Activated CD8-positive, alpha-beta memory T cell treated with anti-CD3 and anti-CD28 coated beads, Interleukin-2, amount 50 U/mL, for 48 hours (primary cell): ENCODE results near the gene HPCAL4.

Experiments used
- DNase-seq: peaks from one replicate; pipeline ENCODE4 v3.0.0-alpha.2; 2020

HPCAL4 gene

DNA sequence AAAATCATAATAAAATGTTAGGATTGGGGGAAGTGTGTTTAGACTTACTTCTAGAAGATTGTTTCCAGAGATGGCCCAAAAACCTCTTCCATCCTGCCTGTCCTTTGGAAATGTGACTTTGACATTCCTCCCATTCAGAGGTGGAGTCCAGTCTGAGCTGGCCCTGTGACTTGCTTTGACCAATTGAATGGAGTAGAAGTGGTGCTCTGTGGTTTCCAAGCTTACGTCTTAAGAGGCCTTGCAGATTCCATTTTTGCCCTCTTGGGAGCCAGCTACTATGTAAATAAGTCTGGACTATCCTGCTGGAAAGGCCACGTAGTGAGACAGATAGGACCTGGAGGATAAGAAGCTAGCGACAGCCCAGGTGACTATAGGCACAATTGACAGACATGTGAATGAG is 18.0 kb downstream of the HPCAL4 start:
- DNase-seq, result no peak

DNA sequence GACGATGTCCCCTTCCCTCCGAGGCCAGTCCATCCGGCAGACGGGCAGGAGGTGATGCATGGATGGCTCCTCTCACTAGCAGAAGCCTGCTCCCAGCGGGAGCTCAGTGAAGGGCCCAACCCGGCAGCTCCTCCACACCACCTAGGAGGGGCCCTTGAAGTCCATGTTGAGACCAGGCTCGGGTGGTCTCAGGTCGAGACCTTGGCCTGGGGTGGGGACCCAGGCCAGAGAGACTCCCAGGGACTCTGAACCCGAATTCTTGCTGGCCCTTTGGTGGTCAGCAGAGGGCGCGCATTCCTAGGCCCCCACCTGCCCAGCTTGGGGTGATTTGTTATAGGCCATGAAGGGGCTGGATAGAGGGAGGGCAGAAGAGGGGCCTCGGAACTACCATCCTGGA is 18.7 kb downstream of the HPCAL4 start:
- no peak for DNase-seq

DNA sequence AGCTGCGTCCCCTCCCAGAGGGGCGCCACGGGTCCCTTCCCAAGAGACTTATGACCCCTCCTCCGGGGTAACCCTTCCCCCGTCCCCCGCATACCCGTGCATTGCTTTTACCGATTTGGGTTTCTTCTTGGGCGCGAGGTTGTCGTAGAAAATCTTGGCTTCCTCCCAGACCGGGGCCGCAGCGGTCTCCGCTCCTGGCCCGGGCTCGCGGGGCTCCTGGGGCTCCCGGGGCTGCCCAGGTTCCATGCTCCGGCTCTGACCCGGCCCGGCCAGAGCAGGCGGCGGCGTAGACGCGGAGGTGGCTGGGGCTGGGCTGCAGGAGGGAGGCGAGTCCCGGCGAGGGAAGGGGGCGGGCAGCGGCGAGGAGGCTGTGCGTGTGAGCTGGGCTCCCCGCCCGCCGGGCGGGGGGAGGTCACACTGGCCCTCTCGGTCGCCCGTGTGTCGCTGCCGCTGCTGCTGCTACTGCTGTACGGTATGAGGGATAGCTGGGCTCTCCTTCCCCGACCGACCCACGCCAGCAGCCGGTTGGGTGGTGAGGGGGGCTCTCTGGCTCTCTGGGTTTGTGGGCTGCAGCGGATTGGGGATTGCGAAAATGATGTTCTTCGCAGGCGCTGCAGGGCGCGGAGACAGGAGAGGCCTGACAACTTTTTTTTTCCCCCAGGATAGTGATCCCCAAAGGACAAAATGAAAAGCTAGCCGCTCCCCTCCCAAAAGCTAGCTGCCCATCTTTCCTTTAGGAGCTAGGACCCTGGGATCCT is 19.3 kb downstream of the HPCAL4 start, which contains the start of gene NT5C1A:
TSS of gene NT5C1A (minus strand) at position 315 of the 758 bp plus-strand sequence. CDS start at position 246, 69 bp downstream.
- no peak for DNase-seq

DNA sequence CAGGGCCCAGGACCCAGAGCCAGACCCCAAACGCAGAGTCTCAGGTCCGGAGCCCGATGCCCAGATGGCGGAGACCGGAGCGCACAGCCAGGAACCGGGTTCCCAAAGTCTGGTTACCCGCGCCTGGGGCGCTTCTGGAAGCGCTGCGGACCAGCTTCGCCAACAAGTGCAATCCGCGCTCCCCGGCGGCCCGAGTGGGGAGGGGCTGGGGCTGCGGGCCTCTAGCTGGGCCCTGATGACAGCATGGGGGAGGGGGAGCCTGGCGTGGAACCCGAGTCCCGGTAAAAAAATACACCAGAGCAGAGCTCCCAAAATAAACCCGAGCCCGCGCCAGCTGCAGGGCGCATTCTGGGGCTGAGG is 19.8 kb downstream of the HPCAL4 start:
- no peak for DNase-seq

DNA sequence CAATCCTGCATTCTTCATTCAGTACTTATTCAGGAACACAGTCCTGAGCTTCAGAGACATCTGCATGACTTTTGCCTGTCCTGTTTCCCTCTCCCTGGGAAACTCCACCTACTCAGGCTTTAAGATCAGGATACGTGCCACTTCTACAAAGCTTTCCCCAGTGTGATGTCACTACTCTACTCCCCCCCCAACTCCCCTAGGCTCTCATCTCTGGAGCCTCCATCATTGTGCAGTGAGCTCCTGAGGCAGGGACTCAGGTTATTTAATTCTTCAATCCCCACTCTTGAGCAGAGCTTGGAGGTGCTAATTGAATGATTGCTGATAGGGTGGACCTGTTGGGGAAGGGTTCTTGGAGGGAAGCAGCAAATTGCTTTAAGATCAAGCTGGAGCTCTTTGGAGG is 20.5 kb downstream of the HPCAL4 start:
- no peak for DNase-seq

DNA sequence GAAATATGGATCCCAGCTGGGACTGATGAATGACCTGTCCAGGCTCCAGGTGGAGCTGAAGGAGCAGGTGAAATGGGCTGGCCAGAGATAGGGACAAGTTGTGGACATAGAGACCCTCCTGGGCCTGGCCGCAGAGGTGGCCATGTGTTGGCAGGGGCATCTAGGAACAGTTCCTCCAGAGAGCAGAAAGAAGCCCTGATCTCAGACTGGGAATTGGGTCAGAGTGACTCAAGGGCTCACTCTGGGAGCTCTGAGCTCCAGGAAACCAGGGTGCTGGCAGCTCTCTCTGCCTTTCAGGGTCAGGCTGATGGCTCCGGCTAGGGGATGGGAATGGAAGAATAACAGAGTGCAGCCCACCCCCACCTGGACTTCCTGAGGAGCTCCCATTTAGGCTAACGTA is 22.3 kb downstream of the HPCAL4 start:
- no peak for DNase-seq

DNA sequence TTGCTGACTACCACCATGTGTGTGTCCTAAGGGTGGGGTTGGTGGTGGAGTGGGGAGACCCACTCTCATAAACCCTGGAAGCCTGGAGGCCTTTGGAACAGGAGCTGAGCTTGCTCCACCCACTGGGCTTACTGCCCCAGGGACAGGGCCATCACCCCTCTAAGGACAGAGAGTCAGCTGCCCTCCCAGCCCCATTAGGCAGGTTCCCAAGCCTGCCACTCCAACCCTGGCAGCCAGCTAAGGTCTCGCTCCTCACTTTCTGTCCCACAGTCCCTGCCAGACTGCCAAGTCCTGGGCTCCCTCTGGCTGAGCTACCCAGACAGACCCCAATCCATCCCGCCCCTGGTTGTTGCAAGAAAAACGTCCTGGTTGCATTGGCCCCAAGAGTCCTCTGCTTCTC is 23.1 kb downstream of the HPCAL4 start:
- no peak for DNase-seq

DNA sequence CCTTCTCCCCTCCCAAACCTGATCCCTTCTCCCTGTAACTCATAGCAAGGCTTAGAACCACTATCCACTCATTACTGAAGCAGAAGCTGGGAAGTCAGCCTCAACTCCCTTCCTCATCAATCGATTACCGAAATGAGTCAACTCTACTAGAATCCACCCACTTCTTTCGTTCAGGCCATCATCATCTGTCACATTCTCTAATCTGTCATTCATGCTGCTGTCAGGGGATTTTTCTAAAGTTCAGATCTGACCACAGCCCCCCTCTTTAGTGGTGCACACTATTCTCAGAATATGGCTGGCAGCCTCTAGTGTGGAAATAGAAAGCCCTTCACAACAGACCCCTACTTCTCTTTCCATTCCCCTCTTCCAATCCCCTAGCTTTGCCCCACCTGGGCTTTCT is 24.5 kb downstream of the HPCAL4 start:
- no peak for DNase-seq

DNA sequence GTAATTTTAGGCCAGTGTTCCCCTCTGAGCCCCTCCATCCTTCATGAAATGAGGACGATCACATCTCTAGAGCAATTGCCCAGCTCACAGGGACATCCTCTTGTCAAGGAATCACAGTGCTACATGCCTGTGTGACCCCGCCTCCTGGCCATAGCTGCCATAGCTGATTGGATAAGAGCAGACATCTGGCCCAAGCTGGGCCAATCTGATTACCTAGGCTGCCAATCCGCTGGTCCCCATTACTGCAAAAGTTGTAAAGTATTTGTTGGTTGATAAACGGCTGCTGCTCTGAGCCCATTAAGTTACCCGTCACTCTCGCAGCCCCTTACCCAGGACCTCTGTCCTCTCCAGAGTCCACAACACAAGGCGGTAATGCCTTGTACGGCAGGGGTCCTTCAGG is 27.7 kb downstream of the HPCAL4 start:
- DNase-seq, result no peak

DNA sequence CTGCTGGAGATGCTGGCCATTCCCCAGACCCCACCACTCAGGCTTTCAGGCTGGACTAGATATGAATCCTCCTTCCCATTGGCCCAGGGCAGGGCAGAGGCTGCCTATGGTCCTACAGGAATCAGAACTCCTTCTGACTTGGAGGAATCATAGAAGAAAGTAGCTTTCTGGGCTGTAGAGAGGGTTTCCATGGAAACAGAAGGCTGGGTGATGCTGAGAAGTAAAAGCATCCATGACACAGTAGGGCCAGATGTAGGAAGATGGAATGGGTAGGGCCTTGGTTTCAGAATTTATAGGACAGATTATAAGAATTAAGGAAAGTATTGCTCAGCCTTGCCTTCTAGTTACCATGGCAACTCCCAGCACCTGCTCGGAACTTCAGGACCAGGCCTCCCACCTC is 28.4 kb downstream of the HPCAL4 start:
- DNase-seq, result no peak

DNA sequence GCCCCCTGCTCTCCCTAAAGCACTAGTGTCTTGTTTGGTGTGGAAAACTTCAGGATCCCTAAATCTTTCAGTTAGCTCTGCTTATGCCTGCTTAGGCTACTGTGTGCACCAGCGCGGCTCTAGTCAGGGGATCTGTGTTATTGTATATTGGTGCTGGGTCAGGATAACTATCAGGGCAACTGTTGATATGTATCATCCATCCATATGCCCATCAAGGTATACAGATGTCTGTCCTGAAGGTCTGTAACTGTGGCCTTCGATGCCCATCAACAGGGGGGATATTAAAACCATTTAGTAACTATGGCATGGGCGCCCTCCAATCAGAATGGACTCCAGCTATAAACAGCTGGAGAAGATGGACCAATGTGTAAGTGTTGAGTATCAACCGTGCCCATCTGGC is 31.7 kb downstream of the HPCAL4 start:
- DNase-seq, result no peak

DNA sequence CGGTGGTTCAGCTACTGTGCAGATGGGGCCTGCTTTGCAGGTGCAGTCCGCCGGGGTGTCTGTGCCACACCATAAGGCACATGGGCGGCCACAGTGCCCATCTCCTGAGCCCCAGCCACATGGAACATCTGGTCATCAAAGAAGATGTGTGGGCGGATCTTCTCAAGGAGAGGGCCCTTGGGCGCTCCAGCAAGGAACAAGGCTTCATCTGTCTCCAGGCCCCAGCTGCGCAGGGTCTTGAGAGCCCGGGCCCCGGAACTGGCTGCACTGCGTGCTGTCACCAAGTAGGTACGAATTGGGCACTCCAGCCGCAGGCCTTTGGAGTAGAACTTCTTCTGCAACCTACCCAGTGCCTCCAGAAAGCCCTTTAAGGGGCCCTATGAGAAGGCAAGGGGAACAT is 32.1 kb downstream of the HPCAL4 start:
- DNase-seq, result no peak

DNA sequence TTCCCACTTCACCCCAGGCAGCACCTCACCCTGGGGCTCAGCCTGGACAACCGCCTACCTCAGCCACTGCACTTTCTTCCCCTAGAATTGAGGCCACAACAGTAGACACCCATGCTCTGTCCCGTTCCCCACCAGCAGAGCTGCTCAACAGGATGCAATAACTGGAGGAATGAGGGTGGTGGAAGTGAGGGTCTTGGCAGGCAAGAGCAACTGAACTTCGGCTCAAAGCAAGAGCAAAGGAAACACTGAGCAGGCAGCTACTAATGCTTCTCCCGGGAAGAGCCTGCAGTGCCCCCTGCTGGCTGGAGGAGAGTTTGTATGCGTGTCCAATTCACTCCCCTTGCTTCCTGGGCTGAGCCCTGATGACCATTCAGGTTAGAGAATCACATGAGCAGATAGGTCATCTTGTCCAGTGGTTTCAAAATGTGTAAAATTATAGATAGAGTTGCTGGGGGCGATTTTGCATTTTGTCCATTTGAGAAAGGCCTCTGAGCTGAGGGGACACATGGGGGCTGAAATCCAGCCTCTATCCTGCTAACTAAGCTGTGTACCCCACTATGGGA is 33.2 kb downstream of the HPCAL4 start:
- peak; percentile 87 for DNase-seq

DNA sequence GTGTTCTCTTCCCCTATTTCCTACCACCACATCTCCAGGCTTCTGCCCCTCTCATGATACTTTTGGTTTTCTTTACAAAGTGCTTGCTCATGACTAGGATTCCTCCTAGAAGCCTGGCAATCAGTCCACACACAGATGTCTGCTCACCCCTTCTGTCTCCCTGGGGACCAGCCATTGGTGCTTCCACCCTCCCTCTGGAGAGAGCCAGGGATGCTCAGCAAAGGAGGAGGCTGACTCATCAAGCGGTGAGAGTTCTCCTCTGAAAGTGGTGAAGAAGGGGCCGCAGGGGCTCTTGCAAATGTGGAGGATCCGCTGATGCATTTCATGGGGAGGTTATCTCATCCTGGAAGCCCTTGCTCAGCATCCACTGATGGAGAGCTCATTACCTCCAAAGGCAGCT is 33.8 kb downstream of the HPCAL4 start:
- no peak for DNase-seq

DNA sequence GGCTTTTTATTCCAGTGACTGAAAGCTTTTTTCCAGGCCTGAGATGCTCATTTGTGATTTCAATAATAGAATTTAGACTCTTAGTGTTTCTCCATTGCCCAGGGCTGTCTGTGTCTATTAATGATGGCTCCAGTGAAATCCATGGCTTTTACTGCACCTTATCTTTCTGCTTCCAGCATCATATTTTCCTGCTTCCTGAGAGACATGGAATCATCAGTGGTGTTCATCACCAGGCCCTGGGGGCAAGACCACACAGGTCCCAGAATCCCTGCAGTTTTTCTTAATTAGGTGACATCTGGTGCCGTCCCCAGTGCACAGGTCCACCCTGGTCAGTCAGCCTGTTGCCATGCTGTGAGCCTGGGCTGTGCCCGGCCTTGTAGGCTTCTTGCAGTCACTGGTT is 34.8 kb downstream of the HPCAL4 start:
- no peak for DNase-seq

DNA sequence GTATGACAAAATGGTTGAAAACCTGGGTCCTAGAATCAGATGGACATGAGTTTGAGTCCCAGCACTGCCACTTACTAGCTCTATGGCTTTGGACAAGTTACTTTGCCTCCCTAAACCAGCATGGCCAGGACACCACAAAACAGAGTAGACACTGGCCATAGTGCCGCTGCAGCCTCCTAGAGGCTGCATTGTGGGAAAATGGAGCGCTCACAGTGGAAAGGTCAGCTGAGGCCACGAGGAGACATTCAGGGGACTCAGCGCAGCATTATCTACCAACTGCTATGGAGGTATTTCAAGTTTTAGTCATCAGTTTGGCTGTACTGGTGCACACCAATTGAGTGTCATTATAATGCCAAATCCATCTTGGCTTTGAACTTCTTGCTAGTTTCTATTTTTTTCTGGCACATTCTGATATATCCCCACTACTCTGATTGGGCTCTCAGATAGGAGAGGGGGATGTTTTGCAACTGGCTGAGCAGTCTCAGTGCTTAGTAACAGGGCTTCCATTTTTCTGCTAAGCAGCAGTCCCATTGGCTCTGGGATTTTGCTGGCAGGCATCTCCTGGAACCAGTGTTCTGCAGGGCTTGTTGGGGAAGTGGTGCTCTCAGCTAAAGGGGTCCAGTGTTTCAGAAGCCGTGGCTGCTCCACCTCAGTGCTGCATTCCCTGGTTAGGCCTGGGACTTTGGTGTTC is 35.5 kb downstream of the HPCAL4 start:
- DNase-seq, result no peak

DNA sequence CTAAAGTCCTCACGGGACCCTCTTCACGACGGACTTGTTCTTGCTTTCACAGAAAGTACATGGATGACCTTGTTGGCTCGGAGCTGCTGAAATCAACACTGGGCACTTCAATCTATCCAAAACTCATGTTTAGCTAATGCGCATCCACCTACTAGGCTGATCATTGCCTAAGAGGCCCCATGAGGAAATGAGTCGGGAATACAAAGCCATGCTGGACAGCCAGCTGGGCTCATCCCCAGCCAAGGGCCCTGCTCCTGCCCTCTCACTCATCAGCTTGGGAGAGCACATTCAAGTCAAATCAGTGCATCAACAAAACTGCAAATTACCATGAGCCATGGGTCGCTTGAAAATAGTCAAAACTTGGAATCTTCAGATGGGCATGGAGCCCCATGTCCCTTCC is 36.9 kb downstream of the HPCAL4 start:
- no peak for DNase-seq

DNA sequence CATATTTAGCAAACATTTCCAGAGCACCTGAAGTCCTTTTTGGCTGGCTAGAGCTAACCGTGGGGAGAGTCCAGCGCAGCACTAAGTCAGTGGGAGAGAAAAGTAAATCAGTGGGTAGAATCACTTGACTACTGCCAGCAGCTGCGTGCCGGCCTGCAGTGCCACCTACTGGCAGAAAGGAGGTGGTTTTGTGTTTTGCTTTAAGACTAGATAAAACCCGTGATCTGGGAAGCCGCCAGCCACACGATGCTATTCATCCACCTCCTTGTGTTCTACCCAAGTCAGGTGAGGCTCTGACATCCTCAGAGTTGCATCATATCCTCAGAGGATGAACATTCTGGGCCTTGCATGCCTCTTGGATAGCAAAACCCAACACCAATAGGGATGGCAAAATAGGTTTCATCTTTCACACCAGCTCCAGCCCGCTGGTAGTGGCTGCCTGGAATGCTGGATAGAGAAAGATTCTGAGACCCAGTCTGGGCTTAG is 37.6 kb downstream of the HPCAL4 start:
- peak; percentile 85 for DNase-seq

DNA sequence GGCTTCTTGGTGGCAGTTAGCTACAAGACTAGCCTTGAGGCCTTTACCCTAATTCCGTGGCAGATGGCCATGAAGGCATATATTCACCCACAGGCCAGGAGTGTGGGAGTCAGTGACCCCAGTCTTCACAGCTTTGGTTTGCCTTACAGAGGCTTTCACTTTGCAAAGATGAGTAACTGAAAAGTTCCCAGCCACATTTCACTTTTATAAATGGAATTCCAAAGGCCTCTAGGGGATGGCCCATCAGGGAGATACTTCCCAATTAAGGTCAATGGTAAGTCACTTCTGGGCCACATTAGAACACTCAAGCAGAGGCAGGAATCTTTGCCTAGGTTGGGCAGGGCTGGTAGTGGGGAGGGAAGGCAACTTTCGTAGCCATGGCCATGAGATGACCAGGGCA is 38.7 kb downstream of the HPCAL4 start:
- no peak for DNase-seq

DNA sequence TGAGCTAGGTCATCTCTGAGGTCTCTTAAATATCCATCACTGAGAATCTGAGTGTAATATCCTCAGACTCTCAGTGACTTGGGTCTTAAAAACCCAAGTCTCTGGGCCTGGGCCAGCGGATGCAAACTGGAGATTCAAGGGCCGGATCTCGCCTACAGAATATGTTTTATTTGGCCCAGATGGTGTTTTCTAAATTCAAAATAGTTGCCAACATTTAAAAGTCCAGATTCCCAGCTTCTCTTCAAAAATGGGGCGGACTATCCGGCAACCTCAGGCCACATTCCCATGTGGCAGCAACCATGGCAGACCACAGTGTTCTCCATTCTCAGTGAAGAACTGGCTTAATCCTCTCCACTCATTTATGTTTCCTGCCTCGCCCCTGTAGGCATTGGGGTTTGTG is 39.1 kb downstream of the HPCAL4 start:
- no peak for DNase-seq

DNA sequence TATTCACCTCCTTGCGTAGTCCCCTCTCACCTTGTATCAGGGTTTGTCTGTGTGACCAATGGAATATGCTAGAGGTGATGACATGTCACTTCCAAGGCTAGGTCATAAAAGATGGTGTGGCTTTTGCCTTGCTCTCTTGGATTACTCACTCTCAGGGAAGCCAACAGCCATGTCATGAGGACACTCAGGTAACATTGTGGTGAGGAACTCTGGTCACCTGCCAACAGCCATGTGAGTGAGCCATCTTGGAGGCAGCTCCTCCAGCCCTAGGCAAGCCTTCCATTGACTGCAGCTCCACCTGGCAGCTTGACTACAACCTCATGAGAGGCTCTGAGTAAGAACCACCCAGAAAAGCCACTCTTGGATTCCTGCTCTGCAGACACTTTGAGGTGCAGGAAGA is 40.8 kb downstream of the HPCAL4 start:
- no peak for DNase-seq

DNA sequence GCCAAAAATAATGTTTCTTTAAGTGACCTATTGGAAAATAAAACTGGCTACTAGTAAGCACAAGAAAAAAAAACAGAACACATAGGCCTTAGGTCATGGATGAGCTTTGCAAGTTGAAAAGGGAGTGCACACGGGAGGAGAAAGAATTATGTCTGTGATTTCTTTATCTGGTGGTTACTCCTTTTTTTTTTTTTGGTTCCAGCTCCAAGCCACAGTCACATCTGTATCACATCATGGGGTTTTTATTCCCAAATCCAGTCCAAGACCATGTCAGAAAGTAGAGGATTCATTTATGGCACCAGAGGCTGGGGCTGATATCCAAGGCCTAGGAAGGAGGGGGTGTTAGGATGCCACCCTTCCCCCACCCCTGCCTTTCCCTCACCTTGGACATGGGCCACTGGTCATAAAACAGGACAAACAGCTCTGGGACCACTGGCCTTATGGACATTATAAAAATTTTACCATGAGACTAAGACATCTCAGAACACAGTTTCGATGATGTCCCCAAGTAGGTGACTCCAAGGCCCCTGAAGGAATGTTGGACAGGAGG is 41.5 kb downstream of the HPCAL4 start:
- no peak for DNase-seq

DNA sequence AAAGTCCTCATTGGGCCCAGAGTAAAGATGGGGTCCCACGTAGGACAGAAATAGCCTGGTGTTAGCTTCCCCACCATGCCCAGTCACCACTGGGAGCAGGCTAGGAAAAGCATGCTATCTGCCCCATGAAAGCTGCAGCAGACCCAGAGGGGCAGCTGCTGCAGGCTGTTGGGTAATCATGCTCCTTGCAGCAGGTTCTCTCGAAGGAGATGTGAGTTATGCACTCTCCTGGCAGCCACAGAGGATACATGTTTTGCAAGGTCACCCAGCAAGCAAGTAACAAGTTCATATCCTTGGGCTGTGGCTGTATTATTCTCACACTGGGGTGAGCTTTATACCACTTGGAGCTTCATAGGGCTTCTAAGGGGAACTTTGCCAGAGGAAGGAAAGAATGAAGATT is 42.7 kb downstream of the HPCAL4 start:
- DNase-seq, result no peak

DNA sequence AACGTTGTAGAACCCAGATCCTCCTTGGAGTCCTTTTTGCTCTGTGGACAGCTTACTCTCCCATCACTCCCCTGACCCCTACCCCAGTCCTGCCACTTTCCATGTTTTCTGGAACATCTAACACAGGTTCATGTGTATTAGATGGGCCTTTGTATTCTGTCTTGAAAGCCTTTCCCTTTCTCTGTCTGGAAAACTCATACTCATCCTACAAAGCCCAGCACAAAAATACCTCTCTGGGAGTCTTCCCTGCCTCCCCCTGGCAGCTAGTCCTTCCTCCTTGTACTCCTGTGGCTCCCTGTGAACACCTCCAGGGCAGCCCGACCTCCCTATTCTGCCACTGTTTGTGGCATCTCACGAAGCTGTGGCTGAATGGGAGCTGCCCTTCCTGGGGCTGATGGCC is 44.0 kb downstream of the HPCAL4 start:
- DNase-seq, result no peak
